ENCODE results near the gene ASMT.
"Not testable (repeated sequence)": the region's sequence is repeated elsewhere in the genome, so short reads cannot be mapped to it uniquely, and the experiment has no call there.

ASMT gene

DNA sequence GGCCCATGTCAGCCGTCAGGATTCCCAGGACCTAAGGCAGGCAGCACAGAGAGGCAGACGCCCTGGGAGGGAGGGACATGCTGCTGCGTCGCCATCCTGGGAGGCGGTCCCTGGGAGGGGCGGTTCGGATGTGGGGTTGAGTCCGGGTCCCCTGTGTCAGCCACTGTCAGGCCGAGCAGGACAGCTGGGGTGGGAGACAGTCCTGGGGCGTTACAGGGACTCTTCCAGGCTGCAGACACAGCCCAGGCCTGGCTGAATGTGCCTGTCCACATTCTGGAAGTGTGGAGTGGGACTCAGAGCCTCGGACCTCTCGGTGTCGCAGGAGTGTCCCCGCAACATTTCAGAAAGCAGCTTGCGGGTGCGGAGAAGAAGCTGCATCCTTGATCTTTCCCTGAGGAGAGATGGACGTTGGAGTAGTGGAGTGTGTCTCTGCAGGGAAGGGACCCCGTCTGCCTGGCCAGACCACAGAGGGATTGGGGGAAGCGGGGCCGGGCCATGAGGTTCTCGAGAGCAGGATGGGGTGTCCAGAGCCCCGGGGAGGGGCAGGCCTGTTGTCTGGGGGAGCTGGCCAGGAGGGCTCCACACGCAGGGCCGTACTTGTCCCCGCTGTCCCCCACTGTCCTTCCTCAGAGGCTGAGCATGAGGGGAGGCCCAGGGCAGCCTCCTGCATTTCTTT lies 17.4 kb upstream of the ASMT start:
- DNase-seq (ENCODE audit: low read depth) = no peak

DNA sequence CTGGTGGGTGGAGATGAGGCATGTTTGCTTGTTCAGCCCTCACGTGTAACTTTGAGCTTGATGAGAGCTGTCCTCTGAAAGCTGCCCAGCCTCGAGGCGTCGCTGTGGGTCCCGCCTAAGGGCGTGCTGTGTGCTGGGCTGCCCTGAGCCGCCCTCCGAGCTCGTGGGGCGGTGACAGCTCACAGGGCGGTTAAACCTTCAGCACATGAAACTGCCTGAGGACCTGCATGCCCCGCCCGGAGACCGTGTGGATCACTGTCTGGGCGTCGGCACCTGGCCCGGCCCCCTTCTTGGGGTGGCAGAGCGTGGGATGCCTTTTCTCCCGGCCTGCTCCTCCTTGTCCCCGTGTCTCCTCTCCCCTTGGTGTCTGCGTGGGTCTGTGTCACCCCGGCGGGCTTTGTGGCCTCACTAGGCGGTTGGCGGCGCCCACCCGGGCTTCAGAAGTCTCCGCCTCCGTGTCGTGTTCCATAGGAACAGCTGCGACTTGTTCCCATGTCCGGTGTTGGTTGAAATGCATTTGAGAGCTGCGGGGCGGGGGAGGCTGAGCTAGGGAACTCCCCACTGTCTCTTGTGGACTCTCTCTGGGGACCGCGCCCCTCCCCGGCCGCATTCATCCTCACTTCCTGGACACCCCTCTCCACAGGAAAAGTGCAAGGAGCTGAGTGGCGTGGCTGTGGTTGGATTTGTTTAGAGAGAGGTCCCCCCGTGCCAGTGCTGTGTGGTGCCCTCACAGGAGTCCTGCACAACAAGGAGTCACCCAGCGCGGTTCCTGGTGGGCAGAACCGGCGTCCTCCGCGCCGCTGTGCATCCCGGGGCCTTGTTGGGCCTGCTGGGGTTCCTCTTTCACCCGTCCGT lies 16.6 kb upstream of the ASMT start:
- DNase-seq (ENCODE audit: low read depth) = no peak

DNA sequence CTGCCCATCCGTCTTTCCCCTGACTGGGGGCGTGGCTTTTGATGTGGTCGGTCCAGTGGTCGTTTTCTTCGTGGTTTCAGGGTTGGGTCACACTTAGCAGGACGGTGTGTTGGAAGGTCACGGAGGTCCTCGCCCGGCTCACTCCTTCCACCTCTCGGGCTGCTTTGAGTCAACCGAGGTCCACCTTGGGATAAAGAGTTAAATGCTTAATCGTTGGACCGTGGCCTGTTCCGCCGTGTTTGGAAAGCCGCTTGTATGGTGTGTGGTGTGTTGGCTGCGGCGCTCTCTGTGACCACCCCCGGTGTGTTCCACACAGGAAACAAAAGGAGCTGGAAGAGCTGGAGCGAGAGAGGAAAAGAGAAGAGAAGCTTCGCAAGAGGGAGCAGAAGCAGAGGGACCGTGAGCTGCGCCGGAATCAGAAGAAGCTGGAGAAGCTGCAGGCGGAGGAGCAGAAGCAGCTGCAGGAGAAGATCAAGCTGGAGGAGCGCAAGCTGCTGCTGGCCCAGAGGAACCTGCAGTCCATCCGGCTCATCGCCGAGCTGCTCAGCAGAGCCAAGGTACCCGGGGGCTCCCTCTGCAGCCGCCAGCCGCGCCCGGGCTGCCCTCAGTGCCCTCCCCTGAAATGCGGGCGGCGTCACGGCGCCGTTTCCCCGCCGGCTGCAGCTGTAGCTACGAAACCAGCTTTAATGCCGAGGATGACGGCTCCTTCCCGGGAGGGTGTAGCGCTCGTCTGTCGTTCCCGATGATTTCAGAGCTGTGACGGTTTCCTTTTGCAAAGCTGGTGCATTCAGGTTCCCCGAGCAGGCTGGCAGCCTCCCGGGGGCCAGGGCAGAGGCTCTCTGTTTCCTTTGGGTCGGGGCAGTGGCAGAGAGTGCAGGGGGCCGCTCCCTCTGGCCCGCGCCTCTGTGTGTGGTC lies 15.7 kb upstream of the ASMT start:
- no peak for DNase-seq (ENCODE audit: low read depth)

DNA sequence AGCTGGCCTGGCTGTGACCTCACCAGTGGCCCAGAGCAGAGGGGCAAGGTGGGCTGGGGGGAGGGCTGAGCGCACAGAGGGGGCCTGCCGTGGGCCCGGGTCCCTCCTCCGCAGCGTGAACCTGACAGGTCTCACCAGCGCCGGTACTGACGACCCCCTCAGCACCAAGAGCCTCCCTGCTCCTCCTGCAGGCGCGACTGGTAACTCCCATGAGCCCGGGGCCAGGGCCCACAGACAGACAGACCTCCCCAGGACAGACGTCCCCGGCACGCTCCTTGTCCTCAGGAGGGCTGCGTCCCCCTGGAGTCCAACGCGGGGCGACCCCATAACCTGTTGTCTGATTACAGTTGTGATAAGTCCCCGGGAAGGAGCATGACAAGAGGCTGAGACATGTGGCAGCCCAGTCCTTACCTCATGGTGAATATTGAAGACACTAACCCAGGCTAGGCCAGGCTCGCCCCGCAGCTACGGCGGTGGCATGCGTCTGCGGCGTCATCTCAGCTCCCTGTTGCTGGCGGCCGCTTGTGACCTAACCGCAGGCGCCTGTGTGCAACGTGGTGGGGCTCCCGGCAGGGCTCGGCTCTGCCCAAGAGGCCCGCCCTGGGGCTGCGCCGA lies 15.0 kb upstream of the ASMT start:
- DNase-seq (ENCODE audit: low read depth) = no peak

DNA sequence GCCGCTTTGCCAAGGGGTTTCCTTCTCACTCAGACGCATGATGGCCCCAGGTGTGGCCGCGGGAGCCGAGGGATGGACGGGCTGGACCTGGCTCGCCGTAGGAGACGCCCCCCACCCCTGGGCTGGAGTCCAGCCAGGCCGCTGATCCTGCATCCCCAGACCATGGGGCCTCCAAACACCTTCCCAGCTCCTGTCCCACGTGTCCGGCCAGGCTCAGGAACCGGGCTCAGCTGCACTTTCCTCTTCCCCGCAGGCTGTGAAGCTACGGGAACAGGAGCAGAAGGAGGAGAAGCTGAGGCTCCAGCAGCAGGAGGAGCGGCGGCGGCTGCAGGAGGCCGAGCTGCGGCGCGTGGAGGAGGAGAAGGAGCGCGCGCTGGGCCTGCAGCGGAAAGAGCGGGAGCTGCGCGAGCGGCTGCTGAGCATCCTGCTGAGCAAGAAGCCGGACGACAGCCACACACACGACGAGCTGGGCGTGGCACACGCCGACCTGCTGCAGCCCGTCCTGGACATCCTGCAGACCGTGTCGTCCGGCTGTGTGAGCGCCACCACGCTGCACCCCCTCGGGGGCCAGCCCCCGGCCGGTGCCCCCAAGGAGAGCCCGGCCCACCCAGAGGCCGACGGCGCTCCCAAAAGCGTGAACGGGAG lies 14.3 kb upstream of the ASMT start:
- DNase-seq (ENCODE audit: low read depth) = no peak

DNA sequence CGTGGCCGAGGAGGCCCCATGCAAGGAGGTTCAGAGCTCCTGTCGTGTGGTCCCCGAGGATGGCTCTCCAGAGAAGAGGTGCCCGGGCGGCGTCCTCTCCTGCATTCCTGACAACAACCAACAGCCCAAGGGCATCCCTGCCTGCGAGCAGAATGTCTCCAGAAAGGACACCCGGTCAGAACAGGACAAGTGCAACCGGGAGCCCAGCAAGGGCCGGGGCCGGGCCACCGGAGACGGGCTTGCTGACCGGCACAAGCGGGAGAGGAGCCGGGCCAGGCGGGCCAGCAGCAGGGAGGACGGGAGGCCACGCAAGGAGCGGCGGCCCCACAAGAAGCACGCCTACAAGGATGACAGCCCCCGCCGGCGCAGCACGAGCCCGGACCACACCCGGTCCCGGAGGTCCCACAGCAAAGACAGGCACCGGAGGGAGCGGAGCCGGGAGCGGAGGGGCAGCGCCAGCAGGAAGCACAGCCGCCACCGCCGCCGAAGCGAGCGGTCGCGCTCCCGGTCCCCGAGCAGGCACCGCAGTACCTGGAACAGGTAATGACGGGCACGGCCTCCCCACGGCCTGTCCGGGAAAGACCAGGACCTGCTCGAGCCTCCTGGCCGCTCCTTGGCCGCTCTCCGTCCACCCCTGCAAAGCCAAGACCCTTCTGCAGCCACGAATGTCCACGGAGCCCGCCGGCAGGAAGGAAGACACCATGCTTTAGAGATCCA lies 13.7 kb upstream of the ASMT start:
- no peak for DNase-seq (ENCODE audit: low read depth)

DNA sequence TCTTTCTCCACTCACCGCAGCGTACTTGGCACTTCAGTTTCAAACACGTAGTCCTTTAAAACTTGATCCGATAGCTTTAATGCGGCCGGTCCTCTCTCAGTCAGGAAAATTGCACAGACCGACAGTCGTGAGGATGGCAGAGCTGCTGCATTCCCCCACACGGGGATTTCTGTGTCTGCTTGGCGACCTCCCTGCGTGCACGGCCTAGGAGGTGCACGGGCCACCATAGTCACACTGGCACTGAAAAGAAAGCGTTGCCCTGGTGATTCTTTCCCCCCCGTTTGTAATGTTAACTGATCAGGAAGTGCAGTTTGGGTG lies 13.1 kb upstream of the ASMT start:
- no peak for DNase-seq (ENCODE audit: low read depth)

DNA sequence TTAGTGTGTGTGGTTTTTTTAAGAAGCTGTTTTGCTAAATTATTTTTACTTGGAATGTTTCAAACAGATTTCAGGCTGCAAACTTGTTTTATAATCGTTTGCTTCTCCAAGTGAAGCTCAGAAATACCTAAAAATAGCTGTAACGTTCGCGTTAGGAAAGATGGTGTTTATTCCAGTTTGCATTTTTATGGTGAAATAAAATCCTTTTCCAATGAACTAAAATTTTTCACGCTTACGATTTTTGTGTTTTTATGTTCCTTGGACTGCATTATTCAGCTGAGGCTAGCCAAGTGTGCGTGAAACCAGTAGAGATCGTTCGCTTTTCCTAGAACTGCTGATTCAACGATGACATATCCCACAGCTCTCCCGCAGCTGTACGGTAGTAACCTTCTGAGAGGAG lies 12.6 kb upstream of the ASMT start:
- no peak for DNase-seq (ENCODE audit: low read depth)

DNA sequence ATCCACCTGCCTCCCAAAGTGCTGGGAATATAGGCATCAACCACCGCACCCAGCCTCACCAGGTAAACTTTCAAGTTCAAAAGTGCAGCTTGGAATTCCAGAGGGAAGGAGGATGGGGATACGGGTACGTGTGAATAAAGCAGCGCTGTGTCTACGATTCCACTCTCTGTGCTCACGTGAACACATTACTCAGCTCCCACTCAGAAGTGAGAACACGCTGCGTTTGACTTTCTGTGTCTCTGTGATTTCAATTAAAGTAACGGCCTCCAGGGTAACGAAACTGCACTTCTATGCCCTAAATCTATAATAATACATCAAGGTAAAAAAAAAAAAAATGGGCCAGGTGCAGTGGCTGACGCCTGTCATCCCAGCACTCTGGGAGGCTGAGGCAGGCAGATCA lies 8.4 kb upstream of the ASMT start:
- DNase-seq (ENCODE audit: low read depth) = no peak

DNA sequence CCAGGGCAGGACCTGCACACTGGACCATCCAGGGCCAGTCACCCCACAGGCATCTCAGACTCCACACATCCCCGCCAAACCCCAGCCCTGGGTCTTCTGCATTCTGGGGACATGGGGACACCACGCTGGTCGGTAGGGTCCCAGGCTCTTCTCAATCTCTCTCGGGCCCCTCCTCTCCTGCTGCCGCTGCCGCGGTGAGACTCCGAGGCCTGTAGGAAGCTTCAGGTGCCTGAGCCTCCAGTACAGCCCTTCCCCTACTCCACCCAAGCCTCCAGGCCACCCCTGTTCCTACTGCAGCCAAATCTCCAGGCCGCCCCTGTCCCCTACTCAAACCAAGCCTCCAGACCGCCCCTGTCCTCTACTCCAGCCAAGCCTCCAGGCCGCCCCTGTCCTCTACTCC lies 5.5 kb upstream of the ASMT start:
- no peak for DNase-seq (ENCODE audit: low read depth)

DNA sequence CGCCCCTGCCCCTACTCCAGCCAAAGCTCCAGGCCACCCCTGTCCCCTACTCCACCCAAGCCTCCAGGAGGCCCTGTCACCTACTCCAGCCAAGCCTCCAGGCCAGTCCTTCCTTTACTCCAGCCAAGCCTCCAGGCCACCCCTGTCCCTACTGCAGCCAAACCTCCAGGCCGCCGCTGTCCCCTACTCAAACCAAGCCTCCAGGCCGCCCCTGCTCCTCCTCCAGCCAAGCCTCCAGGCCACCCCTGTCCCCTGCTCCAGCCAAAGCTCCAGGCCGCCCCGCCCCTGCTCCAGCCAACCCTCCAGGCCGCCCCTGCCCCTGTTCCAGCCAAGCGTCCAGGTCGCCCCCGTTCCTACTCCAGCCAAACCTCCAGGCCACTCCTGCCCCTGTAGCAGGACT lies 5.1 kb upstream of the ASMT start:
- no peak for DNase-seq (ENCODE audit: low read depth)

DNA sequence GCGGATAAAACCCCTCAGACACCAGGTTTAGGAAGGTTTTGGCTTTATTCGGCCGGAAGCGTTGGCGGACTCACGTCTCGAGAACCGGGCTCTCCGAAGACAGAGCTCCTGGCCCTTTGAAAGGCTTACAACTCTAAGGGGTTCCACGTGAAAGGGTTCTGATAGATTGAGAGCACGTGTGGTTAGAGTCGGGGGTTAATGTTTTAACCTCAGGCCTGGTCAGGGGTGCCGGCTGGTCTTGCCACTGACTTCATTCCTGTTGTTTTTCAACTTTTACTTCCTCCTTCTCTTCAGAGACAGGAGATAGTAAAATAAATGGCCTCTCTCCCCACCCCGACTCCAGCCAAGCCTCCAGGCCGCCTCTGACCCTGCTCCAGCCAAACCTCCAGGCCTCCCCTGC lies 4.7 kb upstream of the ASMT start:
- DNase-seq (ENCODE audit: low read depth) = no peak

DNA sequence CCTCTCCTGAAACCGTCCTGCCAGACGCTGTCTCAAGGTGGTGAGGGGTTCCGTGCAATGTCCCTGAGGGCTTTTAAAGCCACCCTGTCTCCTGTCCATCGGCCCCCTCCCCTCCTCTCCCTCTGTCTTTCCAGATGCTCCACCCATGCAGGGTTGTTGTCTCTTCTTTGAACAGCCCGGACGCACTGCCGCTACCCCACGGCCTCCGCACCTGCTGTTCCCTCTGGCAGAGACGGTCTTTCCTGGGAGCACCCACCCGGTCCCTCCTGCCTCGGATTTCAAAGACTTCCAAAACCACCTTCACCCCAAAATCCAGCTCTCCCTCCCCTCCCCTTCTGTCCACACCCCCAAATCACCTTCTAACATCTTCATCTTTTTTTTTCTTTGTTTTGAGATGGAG lies 4.1 kb upstream of the ASMT start:
- DNase-seq (ENCODE audit: low read depth) = no peak

DNA sequence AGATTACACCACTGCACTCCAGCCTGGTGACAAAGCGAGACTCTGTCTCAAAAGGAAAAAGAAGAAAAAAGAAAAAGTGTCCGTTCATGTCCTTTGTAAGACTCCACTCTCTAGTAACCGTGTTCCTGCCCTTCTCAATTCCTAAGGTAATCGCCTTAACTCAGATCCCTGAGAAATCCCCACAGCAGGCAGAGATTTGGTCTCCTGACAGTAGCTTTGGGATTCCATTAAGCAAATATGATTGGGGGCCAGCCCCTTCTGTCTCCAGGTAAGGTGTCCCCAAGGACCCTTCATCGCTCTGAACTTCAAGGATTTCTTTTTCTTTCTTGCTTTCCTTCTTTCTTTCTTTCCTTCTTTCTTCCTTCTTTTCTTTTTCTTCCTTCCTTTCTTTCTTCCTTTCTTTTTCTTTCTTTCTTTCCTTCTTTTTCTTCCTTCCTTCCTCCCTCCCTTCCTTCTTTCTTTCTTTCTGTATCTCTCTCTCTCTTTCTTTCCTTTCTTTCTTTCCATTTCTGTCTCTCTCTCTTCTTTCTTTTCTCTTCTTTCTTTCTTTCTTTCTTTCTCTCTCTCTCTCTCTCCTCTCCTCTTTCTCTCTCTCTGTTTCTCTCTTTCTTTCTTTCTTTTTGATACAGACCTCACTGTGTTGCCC lies 2.1 kb upstream of the ASMT start:
- no peak for DNase-seq (ENCODE audit: low read depth)

DNA sequence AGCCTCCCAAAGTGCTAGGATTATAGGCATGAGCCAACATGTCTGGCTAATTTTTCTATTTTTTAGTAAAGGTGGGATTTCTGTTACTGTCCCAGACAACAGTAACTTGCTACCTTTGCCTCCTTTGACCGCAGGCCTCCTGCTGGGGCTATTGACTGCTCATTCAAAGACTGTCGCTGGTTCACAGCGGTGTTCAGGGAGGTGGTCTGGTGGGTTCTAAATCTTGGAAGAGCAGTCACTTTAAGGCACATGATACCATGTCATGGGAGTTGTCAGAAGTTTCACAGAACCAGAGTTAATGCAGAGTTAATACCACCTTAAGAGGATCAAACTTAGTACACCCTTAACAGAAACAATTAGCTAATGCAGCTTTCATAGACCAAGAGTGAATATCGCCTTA lies 3.8 kb downstream of the ASMT start:
- DNase-seq (ENCODE audit: low read depth) = no peak

DNA sequence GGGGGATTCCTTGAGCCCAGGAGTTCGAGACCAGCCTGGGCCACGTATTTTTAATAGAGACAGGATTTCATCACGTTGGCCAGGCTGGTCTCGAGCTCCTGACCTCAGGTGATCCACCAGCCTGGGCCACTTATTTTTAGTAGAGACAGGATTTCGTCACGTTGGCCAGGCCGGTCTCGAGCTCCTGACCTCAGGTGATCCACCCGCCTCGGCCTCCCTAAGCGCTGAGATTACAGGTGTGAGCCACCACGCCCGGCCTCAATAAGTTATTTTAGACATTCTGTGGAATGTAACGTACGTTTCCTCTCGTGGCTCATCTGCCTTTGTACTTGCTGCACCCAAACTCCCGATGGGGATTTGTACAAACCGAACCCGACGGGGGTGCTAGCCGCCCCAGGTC lies 8.8 kb downstream of the ASMT start:
- DNase-seq (ENCODE audit: low read depth) = no peak

DNA sequence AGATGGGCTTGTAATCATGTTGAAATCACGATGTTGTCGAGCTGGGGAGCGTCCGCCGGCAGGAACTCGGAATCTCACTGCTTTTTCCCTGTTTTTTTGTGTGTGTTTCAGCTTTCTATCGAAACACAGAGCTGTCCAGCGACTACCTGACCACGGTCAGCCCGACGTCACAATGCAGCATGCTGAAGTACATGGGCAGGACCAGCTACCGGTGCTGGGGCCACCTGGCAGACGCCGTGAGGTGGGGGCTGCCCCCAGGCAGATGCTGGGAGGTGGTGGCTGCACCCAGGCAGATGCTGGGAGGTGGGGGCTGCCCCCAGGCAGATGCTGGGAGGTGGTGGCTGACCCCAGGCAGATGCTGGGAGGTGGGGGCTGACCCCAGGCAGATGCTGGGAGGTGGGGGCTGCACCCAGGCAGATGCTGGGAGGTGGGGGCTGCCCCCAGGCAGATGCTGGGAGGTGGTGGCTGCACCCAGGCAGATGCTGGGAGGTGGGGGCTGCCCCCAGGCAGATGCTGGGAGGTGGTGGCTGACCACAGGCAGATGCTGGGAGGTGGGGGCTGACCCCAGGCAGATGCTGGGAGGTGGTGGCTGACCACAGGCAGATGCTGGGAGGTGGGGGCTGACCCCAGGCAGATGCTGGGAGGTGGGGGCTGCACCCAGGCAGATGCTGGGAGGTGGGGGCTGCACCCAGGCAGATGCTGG lies 9.4 kb downstream of the ASMT start:
- not testable (repeated sequence) for DNase-seq (ENCODE audit: low read depth)

DNA sequence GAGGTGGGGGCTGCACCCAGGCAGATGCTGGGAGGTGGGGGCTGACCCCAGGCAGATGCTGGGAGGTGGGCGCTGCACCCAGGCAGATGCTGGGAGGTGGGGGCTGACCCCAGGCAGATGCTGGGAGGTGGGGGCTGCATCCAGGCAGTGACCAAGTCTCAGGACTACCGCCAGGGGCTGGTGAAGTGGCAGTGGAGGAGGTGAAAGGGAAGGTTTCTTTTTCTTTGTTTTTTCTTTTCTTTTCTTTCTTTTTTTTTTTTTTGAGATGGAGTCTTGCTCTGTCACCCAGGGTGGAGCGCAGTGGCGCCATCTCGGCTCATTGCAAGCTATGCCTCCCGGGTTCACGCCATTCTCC lies 10.0 kb downstream of the ASMT start:
- not testable (repeated sequence) for DNase-seq (ENCODE audit: low read depth)

DNA sequence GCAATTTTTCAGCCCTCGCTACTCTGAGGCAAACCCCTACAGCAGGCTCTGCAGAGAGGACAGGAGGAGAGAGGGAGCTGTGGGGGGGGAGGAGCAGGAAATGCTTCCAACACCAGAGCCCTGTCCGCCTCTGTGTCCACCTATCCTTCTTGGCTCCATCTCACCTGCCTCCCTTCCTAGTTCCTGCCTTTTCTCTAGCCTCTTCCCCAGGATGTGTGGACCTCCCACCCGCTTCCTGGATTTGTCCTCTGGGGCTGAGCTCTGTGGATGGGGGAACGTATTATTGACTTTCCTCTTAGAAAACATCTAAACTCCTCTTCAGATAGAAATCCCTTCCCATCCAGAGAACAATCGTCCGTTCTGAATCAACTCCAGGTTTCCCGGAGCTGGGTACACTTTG lies 14.4 kb downstream of the ASMT start:
- no peak for DNase-seq (ENCODE audit: low read depth)

DNA sequence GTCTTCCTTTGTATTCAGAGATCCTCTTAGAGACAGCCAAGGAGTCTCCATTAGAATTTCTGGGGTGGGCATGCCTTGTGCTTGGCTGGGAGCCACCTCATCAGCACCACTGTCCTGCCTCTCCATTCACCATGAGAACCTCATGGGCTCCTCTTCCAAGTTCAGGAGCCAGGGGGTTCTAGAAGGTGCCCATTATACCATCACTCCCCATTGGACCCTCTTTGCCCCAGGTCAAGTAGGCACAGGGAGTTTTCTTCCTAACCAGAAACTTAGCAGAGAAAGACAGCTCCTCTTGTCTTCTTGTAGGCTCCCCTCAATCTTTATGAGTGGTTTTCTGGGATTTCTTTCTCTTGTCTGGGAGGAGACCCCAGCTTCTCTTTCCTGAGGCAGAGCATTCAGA lies 31.1 kb downstream of the ASMT start:
- no peak for DNase-seq (ENCODE audit: low read depth)

Data from stimulated activated CD8-positive, alpha-beta memory T cell treated with anti-CD3 and anti-CD28 coated beads, Interleukin-12 subunit alpha, Interleukin-12 subunit beta, amount 100 ng/mL, for 4 hours (primary cell).